Stimulated activated CD4-positive, alpha-beta T cell treated with anti-CD3 and anti-CD28 coated beads, Interleukin-15, amount 100 ng/mL, for 48 hours (primary cell): Measurements from ENCODE around the gene DLGAP4.
"Not testable (repeated sequence)": the region's sequence is repeated elsewhere in the genome, so short reads cannot be mapped to it uniquely, and the experiment has no call there.

Experiments used
- DNase-seq, 2 donors: peaks; one replicate each; pipeline ENCODE4 v3.0.0-alpha.2; 2020; ENCODE audit warnings: low read depth in 2 of 2

The DLGAP4 gene

GRCh38 chr20:36499211-36499610 lies 193.1 kb downstream of the DLGAP4 start:
- DNase-seq: no peak

- DNase-seq: no peak
Observed at GRCh38 chr20:36499723-36500501, 193.8 kb downstream of the DLGAP4 start.

DNA sequence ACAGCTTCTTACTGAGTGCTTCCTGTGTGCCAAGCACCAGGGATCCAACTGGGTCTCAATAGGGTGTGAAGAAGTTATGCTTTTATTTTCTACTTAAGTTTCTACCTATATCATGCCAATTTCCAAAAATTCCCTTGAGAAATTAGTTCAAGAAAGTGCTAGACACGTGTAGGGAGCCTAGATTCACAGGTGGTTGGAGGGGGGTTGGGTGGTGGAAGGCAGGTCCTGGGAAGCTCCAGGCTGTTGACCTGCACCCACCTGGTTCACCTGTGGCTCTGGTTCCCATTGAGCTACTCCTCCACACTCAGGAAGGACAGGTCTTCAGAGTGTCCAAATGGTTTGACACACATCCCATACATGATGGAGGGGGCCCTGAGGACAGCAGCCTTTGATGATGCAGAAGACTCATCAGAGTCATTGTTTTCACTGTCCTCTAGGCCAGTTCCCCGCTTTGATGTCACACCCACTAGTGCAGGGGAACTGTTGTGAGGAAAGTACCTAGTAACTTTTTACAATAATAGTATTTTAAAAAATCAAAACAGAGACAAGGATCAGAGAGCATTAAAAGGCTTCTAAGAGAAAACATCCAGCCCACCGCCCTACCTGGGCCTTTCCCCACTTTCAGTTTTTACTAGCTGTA lies 195.3 kb downstream of the DLGAP4 start:
- DNase-seq: no peak

GRCh38 chr20:36504295-36504694 lies 198.2 kb downstream of the DLGAP4 start:
- DNase-seq: no peak

DNA sequence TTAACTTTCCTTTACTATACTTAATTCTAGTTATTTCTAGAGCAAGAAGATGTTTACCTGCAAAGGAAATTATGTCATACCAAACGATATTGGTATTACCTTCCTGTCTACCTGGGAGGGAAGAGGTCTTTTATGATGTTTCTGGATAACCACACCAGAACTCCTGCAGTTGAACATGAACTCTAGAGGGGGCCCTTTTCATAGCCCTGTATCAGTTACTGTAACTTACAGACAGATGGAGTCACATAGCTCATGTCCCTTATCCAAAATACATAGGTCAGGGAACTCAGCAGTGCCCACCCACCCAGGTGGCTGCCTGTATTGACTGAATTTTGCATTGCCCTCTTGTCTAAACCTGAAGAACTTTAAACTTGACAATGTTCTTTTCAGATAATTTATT lies 200.1 kb downstream of the DLGAP4 start:
- no peak for DNase-seq

DNA sequence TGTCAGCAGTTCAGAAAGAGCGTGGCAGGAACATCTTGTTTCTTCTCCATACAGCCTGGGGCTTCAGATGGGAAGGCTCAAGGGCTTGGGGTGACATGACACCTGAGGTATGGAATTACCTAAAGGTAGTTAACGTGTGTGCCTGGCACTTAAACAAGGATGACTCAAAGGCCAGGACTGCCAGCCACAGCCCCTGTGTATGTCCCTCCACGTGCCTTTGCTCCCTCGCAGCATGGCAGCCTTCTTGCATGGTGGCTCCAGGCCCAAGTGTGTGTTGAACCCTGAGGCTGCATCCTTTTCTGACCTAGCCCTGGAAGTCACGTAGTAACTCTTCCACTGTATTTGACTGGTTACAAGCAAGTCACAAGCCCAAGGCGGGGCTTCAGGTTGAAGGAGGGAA lies 201.6 kb downstream of the DLGAP4 start:
- DNase-seq: no peak

- peak; percentile 8 to 16 for DNase-seq
Observed at GRCh38 chr20:36519012-36519719, 213.0 kb downstream of the DLGAP4 start.

- DNase-seq: no peak
Observed at GRCh38 chr20:36519944-36520343, 213.8 kb downstream of the DLGAP4 start.

GRCh38 chr20:36521526-36521925 lies 215.4 kb downstream of the DLGAP4 start:
- no peak for DNase-seq

DNA sequence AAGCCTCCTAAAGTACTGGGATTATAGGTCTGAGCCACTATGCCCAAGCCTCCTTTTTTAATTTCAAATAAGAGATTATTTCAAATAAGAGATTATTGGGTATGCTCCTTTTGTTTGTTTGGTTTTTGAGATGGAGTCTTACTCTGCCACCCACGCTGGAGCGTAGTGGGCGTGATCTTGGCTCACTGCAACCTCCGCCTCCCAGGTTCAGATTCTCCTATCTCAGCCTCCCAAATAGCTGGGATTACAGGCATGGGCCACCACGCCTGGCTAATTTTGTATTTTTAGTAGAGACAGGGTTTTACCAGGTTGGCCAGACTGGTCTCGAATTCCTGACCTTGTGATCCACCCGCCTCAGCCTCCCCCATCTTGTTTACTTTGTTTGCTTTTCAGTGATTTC lies 216.3 kb downstream of the DLGAP4 start:
- DNase-seq: not testable (repeated sequence)

- no peak for DNase-seq
Observed at GRCh38 chr20:36523341-36523740, 217.2 kb downstream of the DLGAP4 start.

DNA sequence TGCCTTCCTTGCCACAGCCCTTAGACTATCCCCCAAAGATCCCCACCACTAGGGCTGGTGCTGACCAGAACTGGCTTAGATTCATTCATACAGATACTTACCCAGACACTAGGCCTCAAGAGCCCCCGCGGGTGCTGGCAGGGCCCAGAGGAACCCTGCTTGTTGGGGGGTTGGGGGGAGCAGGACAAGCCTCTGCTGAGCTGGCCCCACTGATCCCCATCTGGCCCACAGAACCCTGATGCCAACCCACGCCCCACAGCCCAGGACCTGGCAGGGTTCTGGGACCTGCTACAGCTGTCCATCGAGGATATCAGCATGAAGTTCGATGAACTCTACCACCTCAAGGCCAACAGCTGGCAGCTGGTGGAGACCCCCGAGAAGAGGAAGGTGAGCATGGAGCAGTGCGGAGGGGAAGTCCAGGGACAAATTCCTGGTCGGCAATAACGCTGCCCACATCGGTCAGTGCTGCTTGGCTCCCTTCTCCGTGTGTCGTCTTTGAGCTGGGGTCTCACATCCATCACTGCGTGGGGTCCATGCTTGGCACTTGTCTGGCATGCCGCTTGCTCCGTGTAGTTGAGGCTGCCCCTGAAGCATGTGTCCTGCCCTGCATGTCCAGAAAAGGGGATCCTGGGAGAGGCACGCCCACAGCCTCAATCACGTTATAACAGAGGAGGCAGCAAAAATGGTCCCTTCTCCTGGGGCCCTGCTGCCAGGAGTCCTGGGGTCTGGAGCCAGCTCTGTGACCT lies 219.7 kb downstream of the DLGAP4 start:
- DNase-seq: no peak

DNA sequence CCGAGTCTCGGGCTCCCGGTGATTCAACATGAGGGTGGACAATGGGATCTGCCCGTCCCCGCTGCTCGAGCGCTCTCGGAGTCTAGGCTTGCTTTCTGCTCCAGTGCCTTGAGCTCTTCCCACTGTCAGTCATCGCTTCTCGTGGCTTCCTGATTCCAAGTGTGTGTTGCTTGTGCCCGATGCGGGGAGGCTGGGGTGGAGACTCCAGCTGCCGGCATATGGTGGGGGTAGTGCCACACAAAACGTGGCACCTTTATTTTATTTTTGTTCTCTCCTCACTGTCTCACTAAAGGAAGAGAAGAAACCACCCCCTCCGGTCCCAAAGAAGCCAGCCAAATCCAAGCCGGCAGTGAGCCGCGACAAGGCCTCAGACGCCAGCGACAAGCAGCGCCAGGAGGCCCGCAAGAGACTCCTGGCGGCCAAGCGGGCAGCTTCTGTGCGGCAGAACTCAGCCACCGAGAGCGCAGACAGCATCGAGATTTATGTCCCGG lies 220.4 kb downstream of the DLGAP4 start:
- no peak for DNase-seq

DNA sequence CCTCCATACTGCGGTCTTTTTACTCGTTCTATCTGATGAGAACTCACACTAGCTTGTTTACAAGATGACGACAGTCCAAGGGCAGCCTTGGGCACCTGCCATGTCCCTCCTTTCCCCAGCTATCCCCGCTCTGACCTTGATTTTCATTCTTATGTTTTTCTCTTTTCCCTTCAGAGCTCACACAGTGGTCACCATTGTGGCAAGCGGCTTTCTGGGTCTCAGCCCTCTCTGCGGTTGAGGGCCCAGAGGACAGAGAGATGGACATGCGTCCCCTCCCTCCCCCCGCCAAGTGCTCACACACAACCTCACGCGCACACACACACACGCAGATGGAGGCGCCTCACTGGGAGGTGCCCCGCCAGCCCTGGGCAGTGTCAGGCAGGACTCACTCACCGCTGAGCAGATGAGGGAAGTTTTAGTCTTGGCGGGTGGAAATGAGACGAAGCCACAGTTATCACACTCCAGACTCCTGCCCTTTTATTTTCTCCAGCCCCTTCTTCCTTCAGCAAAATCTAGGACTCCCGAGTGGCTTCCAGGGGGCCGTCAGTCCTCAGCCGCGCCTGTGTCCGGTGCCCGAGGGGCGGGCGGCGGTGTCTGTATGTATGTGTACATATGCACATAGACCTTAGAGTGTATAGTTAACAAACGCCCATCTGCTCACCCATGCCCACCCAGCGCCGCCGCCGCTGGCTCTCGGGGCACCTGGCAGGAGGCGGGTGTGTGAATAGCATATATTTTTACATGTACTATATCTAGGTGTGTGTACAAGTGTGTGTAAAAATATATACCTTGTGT lies 221.4 kb downstream of the DLGAP4 start:
- DNase-seq: no peak

GRCh38 chr20:36528176-36528874 lies 222.2 kb downstream of the DLGAP4 start:
- no peak for DNase-seq

DNA sequence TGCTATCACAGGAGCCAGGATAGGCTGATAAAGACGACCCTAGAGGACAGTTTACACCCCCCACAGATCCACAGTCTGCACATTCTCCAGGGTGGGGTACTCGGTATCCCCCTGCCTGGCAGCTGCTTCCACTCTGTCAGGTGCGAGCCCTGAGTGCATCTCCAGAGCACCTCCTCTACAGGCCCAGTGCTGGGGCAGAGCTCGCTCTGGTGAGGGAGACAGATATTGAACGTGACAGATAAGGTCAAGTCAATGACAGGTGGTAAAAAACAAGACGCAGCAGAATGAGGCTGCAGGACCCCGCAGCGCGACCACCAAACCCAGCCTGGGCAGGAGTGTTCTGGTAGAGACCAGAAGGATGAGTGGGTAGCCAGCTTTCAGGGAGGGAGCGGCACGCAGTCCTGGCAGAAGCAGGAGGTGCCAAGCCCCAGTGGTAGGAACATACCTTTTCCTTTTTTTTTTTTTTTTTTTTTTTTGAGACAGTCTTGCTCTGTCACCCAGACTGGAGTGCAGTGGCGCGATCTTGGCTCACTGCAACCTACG lies 222.8 kb downstream of the DLGAP4 start:
- no peak for DNase-seq

GRCh38 chr20:36532388-36532787 lies 226.2 kb downstream of the DLGAP4 start:
- no peak for DNase-seq

- DNase-seq: no peak
Observed at GRCh38 chr20:36532822-36533221, 226.7 kb downstream of the DLGAP4 start.

- DNase-seq: no peak
Observed at GRCh38 chr20:36538026-36538722, 232.0 kb downstream of the DLGAP4 start.
